GM06990 (cell line): ENCODE data around the gene SIL1.
"Not testable (repeated sequence)": the region's sequence is repeated elsewhere in the genome, so short reads cannot be mapped to it uniquely, and the experiment has no call there.

Experiments
- DNase-seq: peaks from one replicate; pipeline ENCODE4 v3.0.0-alpha.2; 2011; ENCODE audit not compliant: insufficient read length; ENCODE audit errors: extremely low read depth
- H3K27me3 ChIP-seq: replicated peaks from 2 replicates; pipeline ENCODE4 v1.6.0; 2011; ENCODE audit warnings: low read length; ENCODE audit not compliant: control insufficient read depth, insufficient read depth
- H3K36me3 ChIP-seq: 2 replicates; pipeline ENCODE4 v1.5.1; 2011; ENCODE audit warnings: low read length; ENCODE audit not compliant: control insufficient read depth, insufficient read depth
- H3K4me3 ChIP-seq: replicated peaks from 2 replicates; pipeline ENCODE4 v1.5.1; 2011; ENCODE audit warnings: low read depth, mild to moderate bottlenecking, control low read depth, low read length
- CTCF ChIP-seq: IDR thresholded peaks from 2 replicates; pipeline ENCODE4 v1.5.1; 2011; ENCODE audit warnings: low read length, control low read depth, mild to moderate bottlenecking, inconsistent platforms; ENCODE audit not compliant: insufficient read depth, poor library complexity, severe bottlenecking

Gene SIL1

GRCh38 chr5:139178589-139178917 is 19.6 kb downstream of the SIL1 start:
- Histone ChIP-seq H3K27me3 (no peaks in the 10 kb centered on the region), H3K36me3 (no peaks in the 10 kb centered on the region), H3K4me3 (no peak overlapping the region)
- no peak for TF ChIP-seq CTCF
- no peak for DNase-seq

GRCh38 chr5:139177809-139178588 is 20.2 kb downstream of the SIL1 start:
- Histone ChIP-seq H3K36me3 (no peaks in the 10 kb centered on the region), H3K4me3 (no peak overlapping the region), H3K27me3 (no peaks in the 10 kb centered on the region)
- TF ChIP-seq CTCF: no peak
- DNase-seq: no peak

- H3K36me3 ChIP-seq, H3K4me3 ChIP-seq, DNase-seq, H3K27me3 ChIP-seq: not testable (repeated sequence)
Observed at GRCh38 chr5:139177281-139177680, 20.9 kb downstream of the SIL1 start.

GRCh38 chr5:139174382-139174781 is 23.8 kb downstream of the SIL1 start:
- not testable (repeated sequence) for H3K36me3 ChIP-seq, H3K4me3 ChIP-seq, H3K27me3 ChIP-seq, DNase-seq

- DNase-seq: no peak
- no peak for TF ChIP-seq CTCF
- Histone ChIP-seq H3K36me3 (no peaks in the 10 kb centered on the region), H3K27me3 (no peaks in the 10 kb centered on the region), H3K4me3 (no peak overlapping the region)
Observed at GRCh38 chr5:139171779-139172404, 26.3 kb downstream of the SIL1 start.

- TF ChIP-seq CTCF: no peak
- DNase-seq: no peak
- Histone ChIP-seq H3K27me3 (no peaks in the 10 kb centered on the region), H3K36me3 (no peaks in the 10 kb centered on the region), H3K4me3 (no peak overlapping the region)
Observed at GRCh38 chr5:139167952-139168720, 30.0 kb downstream of the SIL1 start.
